GM18867 (cell line): ENCODE data around the gene FOXS1.

ENCODE experiments used
- ATAC-seq: cut with Tn5 transposase; IDR thresholded peaks from one replicate; pipeline ENCODE4 v1.9.1; 2021; ENCODE audit warnings: mild to moderate bottlenecking, moderate library complexity; ENCODE audit not compliant: unreplicated experiment

The FOXS1 gene

DNA sequence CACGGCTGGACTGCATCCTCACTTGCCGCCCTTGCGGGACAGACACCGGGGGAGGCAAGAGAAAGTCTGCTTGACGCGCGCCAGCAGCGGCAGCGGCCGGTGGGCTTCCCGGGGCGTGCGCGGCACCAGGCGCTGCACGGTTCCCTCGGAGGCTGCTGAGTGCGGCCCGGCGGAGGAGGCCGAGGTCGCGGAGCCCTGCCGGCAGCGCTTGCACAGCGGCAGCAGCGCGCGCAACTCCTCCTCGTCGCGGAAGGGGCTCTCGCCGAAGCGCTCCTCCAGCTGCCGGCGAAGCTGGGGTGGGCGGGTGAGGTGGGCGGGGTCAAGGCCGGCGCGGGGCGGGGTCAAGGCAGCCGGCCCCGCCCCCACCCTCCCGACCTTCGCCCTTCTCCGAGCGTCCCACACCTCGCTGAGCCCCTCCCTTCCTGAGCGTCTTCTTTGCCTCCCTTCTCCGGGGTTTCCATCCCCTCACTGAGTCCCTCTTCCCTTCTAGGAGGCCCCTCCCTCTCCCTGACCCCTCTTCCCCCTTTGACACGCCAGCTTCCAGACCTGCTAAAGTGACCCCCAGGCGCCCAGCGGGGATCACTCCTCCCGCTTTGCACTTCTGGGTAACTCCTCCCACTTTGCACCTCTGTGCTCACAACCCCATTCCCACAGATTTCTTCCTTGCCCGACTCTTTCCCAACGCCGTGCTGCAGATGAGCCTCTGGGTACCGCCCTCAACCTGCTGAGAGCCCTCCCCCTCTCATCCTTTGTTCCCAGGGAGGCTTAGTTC is 16.2 kb upstream of the FOXS1 start:
- ATAC-seq: no peak

DNA sequence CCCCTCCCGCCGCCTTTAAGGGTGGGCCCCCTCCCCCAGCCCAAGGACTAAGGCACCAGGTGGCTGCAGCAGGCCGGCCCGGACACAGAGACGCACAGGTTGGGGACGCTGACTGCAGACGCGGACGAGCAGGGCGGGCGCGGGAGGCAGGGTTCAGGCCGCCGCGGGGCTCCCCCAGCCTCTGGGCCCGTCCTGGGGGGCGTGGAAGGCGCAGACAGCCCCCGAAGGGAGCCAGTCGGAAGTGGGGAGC is 15.7 kb upstream of the FOXS1 start:
- no peak for ATAC-seq

DNA sequence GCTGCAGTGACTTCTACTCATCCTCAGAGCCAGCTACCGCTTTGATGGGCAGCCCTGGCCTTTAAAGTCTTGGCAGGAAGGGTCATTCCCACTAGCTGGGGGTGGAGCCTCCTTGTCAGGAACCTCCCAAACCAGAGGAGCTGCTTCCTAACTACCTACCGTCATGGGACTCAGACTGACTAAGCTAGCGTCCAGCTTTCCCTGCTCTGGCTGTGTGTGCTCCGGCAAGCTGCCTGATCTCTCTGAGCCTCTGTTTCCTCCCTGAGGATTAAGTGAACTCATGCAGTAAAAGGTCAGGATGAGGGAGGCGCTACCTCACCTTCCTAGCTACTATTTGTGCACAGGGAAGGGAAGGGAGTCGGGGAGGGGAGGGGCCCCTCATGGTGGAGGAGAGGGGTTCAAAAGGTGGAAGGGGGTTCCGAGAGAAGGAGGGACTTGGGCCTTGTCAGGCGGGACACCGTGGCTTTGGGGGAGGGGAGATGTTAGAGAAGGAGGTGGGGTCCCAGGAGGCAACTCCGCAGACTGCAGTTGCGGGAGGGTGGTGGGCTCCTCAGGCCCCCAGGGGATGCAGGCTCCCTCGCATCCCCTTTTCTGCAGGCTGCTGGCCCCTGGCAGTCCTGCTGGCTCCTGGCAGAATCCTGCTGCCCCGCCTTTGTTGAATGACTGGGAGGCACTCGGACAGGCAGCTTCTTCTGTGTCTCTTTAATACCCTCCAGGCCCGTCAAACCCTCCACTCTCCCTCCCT is 15.2 kb upstream of the FOXS1 start:
- no peak for ATAC-seq

GRCh38 chr20:31859998-31860380 is 14.6 kb upstream of the FOXS1 start:
- no peak for ATAC-seq

DNA sequence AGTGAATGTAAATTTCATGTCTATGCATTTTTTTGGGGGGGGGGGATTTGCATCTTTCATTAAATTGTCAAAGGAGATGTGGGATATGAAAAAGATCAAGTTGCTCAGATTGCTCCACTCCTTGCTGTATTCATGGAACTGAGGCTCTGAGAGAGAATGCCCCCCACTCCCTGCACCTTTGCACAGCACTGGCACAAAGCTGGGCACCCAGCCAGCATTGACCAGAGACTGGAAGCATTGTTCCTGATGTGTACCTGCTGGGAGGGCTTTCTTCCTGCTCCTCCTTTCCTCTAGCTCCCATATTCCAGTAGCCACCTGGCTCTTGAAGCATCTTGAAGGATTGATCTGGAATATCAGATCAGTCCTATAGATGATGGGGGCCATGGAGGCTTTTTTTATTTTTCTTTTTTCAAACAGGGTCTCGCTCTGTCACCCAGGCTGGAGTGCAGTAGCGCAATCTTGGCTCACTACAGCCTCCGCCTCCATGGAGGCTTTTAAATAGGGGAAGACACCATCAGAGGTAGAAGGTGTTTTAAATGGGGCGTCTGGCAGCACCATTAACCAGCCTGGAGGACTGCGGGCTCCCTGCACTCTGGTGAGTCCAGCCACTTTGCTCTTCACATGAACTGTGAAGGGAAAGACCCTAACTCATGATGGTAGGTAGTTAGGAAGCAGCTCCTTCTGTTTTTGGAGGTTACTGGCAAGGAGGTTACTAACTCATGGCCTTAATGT is 14.0 kb upstream of the FOXS1 start:
- ATAC-seq: no peak

GRCh38 chr20:31858760-31859083 is 13.3 kb upstream of the FOXS1 start:
- ATAC-seq: no peak

DNA sequence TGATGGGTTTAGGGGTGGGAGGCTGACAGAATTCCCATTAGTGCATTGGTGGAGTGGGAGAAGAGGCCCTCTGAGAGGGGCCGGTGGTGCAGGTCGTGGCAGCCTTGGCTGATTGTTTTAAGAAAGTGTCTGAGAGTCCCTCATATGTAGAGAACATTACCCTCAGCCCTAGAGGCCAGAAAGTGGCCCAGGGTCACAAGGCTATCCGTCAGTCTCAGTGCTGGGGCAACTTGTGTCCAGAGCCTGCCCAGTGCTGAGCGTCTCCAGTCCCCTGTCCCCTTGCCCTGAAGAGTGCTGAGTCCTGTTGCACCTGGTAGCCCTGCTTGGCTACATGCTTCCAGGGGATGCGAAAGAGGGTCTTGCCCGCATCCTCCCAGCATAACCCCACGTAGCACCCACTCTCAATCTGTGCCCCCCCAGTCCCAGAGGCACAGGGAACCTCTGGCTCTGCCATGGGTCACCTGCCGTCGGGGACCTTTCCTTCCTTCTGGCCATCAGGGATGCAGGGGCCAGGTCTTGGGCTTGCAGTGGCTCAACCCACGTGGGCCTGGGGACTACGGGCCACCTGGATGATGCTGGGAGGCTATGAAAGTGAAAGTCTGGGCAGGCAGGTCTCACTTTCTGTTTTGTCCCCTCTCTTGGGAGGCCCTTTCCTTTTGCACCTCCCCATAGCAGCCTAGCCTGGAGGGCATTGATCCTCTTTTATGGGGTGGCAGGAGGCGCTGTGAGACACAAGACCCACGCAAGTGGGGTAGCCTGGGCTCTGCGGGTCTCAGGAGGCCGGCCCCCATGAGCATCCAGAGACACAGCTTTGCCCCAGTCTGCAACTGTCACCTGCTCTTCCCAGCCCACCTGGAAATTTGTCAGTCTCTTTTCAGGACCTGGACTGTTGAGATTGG is 12.7 kb upstream of the FOXS1 start:
- ATAC-seq: peak; percentile 59

DNA sequence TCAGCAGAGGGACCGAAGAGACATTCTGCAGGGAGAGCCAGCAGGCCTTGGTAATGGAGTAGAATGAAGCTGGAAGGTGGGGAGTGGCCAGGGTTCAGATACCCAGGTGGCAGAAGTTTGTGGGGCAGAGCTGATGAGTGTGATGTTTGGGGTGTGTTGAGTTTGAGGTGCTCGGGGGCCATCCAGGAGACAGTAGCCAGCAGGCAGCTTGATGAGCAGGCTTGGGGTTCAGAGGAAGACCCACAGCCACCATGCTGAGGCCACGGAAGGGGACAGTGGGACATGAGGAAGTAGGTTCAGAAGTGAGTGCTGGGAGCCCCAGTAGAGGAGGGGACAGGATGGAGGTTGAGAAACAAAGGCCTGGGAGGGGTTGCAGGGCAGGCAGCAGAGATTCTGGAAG is 11.1 kb upstream of the FOXS1 start:
- ATAC-seq: no peak

GRCh38 chr20:31853481-31853880 is 8.1 kb upstream of the FOXS1 start:
- no peak for ATAC-seq

DNA sequence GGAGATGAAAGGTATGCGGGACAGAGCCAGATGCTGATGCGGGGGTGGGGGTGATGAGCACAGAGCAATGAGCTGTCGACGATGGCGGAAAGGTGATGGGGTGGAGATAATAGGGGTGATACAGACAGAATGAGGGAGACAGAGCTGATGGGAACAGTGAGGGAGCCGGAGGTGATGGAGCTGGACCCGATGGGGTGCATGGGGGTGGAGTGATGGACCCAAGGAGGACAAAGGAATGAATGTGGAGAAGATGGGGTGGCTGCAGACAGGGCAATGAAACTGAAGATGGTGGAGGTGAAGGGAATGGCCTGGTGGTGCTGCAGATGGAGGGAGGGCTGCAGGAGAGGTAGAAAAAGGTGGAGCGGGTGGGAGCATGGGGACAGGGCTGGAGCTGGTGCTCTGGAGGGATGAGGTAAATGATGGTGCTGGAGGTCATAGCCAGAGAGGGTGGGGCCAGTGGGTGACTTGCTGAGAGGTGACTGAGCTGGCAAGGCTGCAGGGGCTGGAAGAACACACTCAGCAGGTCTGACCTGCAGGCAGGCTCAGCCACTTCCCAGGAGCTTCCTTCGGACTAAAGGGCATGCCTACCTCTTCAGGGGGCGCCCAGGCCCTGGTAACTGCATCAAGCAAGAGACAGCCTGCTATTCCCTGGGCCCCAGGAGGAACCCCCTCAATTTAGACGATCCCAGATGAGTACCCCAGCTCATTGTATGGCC is 6.0 kb upstream of the FOXS1 start:
- no peak for ATAC-seq

DNA sequence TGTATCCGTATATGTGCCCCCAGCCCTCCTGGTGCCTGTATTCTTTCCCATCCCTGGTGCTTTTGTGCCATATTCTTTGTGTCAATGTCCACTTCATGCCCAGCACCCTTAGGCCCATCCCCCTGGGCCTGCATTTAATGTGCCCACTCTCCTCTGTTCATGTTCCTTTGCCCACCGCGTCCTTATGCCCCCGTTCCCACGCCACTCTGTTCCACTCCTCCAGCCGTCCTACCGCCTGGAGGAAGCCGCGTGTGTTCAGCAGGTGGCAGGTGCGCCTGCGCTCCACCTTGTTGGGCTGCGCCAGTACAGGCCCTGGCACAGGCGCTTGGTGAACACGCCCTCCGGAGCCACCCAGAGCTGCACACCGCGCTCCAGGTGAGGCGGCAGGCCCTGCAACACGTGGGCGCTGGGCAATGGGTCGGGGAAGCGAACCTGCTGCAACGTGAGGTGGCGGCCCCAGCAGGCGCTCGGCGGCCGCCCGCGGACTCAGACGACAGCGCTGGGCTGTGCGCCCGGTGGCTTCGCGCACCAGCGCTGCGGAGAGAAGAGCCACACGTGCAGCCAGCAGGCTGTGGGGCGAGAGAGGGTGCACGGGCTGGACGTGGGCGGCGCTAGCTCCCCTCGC is 4.0 kb upstream of the FOXS1 start:
- no peak for ATAC-seq

GRCh38 chr20:31848088-31848999 is 2.9 kb upstream of the FOXS1 start:
- no peak for ATAC-seq

DNA sequence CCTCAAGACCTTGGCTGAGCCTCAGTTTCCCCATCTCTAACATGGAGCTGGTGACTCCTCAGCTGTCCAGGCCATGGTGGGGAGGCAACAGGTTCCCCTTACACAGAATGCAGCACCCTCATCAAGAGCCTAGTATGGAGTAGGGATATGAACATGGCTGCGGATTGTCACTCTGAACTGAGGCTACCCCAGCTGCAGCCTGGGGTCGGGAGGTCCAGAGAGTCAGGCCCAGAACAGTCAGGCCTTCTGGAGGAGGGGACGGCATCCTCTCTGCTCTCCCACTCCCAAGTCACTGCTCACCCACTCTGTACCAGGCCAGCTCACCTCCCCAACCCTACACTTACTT is 1.4 kb upstream of the FOXS1 start:
- ATAC-seq: no peak

GRCh38 chr20:31844737-31845299 is 586 bp downstream of the FOXS1 start:
- no peak for ATAC-seq

DNA sequence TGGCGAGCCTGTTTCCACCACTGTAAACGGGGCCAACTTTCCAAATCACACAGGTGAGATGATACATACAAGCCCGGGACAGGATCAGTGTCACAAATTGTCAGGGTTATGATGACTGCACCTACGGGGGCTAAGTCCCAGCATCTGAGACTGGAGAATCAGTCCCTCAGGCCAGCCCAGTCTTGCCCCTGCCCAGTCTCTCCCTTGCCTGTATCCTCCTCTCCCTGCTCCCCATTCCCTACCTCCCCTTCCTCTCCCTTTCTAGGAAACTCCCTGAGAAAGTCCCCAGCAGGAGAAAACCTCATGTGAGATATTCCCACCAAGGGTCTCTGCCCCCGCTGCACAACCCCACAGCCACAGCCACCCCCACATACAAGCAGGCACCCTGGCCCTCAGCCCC is 1.5 kb downstream of the FOXS1 start:
- no peak for ATAC-seq

DNA sequence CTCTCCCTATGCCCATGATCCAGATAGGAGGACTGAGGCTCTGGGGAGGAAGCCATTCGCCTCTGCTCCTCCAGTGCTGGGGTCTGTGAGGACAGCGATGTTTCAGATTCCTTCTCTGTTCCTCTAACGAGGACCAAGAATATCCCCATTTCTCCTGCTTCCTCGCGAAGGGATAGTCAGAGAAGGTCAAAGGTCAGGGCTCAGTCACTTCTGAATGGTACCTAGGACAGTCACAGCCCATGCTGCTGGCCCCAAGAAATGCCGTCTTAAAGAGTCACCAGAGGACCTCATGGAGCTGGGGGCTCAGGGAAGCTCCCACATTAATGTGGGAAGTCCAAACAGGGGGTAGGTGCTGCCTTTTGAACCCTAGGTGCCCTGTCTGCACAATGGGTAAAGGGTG is 2.1 kb downstream of the FOXS1 start:
- ATAC-seq: no peak

- ATAC-seq: no peak
Measured at GRCh38 chr20:31842471-31843157, 2.8 kb downstream of the FOXS1 start.

- no peak for ATAC-seq
Measured at GRCh38 chr20:31841928-31842327, 3.5 kb downstream of the FOXS1 start.
